ENCODE results near the gene ACTMAP.

DNA sequence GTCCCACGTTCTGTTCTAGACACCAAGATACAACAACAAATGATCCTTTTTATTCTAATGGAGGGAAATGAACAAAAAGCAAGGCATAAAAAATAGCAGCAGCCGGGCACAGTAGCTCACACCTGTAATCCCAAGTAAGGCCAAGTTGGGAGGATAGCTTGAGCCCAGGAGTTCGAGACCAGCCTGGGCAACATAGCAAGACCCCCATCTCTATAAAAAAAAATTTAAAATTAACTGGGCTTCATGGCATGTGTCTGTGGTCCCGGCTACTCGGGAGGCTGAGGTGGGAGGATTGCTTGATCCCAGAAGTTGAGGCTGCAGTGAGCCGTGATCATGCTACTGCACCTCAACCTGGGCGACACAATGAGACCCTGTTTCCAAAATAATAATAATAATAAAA lies 26.1 kb upstream of the ACTMAP start:
- TF ChIP-seq, protein P1, sequence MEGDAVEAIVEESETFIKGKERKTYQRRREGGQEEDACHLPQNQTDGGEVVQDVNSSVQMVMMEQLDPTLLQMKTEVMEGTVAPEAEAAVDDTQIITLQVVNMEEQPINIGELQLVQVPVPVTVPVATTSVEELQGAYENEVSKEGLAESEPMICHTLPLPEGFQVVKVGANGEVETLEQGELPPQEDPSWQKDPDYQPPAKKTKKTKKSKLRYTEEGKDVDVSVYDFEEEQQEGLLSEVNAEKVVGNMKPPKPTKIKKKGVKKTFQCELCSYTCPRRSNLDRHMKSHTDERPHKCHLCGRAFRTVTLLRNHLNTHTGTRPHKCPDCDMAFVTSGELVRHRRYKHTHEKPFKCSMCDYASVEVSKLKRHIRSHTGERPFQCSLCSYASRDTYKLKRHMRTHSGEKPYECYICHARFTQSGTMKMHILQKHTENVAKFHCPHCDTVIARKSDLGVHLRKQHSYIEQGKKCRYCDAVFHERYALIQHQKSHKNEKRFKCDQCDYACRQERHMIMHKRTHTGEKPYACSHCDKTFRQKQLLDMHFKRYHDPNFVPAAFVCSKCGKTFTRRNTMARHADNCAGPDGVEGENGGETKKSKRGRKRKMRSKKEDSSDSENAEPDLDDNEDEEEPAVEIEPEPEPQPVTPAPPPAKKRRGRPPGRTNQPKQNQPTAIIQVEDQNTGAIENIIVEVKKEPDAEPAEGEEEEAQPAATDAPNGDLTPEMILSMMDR (IDR thresholded peaks at IDR 0.05; ENCODE audit: low read length) = no peak
- TF ChIP-seq EZH2 (optimal IDR thresholded peaks at IDR 0.05; ENCODE audit: low read depth, low read length) = no peak
- TF ChIP-seq EZH2phosphoT487 (IDR thresholded peaks at IDR 0.05; ENCODE audit: low read length) = no peak
